ENCODE measurements around the gene RAPGEF1.

- TF ChIP-seq EZH2 (optimal IDR thresholded peaks at IDR 0.05; ENCODE audit: low read depth, low read length) (no peak), CTCF (IDR thresholded peaks at IDR 0.05; ENCODE audit: low read length) (no peak), EZH2phosphoT487 (IDR thresholded peaks at IDR 0.05; ENCODE audit: low read length) (no peak)
These were observed 173.7 kb downstream of the RAPGEF1 start for GRCh38 chr9:131566158-131566557.
